Endothelial cell of umbilical vein (primary cell): ENCODE results near the gene TAS1R3. TPM values are rescaled to one million over a fixed set of nuclear protein-coding genes. Genes with fewer than 3 reads are reported as not detected.
A peak's percentile ranks its signal among the peaks of the same experiment; 100 is the strongest.

Experiments
- BruUV-seq: library from RNA; stranded (reverse); fragments of 400-500 nt; replicated peaks from 2 replicates; lab custom pipeline; 2021; lab: Mats Ljungman, UMichigan
- CTCF ChIA-PET: fragments of 300-600, 350-600 bp; sonication (Branson Sonifier 250); formaldehyde crosslinking; loops from one replicate; lab custom pipeline; 2021; ENCODE audit warnings: antibody characterized with exemption, inconsistent platforms; lab: Charles Lee
- POLR2A ChIA-PET: fragments of 300-600, 350-600 bp; sonication (Branson Sonifier 250); formaldehyde crosslinking; loops from one replicate; lab custom pipeline; 2021; ENCODE audit warnings: antibody characterized with exemption, inconsistent platforms; lab: Charles Lee
- DNase-seq: peaks from one replicate; pipeline ENCODE4 v3.0.0-alpha.2; 2011; ENCODE audit warnings: low read depth, low spot score
- FAIRE-seq: peaks from 2 replicates; lab custom pipeline; 2011; peaks lifted over from hg19 to GRCh38; lab: Jason Lieb, UNC
- H2AFZ ChIP-seq: 2 replicates; pipeline ENCODE4 v1.6.0; 2012; ENCODE audit warnings: low read depth, low read length, control low read depth, inconsistent platforms
- H3K27ac ChIP-seq: 2 replicates; pipeline ENCODE4 v1.5.1; 2011; ENCODE audit warnings: low read depth, mild to moderate bottlenecking, control low read depth, low read length, moderate library complexity; ENCODE audit not compliant: insufficient read depth
- H3K27me3 ChIP-seq, 2 experiments: 2 replicates each; pipeline versions ENCODE4 v1.6.0 to v1.6.1; 2011; ENCODE audit warnings: low read length in 2 of 2, mixed read lengths in 1 of 2; ENCODE audit not compliant: control insufficient read depth in 2 of 2, insufficient read depth in 2 of 2
- H3K36me3 ChIP-seq, 2 experiments: 2 replicates in 1 of 2; 3 replicates in 1 of 2; pipeline ENCODE4 v1.5.1; 2011; ENCODE audit warnings: low read length in 2 of 2, mild to moderate bottlenecking in 1 of 2, moderate library complexity in 1 of 2; ENCODE audit not compliant: control insufficient read depth in 2 of 2, insufficient read depth in 2 of 2; ENCODE audit errors: extremely low read depth in 1 of 2
- H3K4me1 ChIP-seq: 3 replicates; pipeline ENCODE4 v1.5.1; 2011; ENCODE audit warnings: mild to moderate bottlenecking, low read length; ENCODE audit not compliant: control insufficient read depth, insufficient read depth; ENCODE audit errors: extremely low read depth
- H3K4me2 ChIP-seq: 2 replicates; pipeline ENCODE4 v1.6.1; 2011; ENCODE audit warnings: low read length, control low read depth, mixed read lengths; ENCODE audit not compliant: insufficient read depth
- H3K4me3 ChIP-seq, 3 experiments: fragments of 200-600 bp in 1 of 3; sonication (generic), shearing (Covaris generic) in 1 of 3; replicated peaks in 1 of 3; 2 replicates each; pipeline ENCODE4 v1.5.1; 2011 to 2016; ENCODE audit warnings: control low read depth in 3 of 3, low read length in 3 of 3, mild to moderate bottlenecking in 2 of 3, inconsistent platforms in 1 of 3, low read depth in 1 of 3, moderate library complexity in 1 of 3; ENCODE audit not compliant: insufficient read depth in 1 of 3
- H3K79me2 ChIP-seq: 2 replicates; pipeline ENCODE4 v1.6.0; 2012; ENCODE audit warnings: low read length, inconsistent platforms; ENCODE audit not compliant: control insufficient read depth, insufficient read depth
- H3K9ac ChIP-seq: replicated peaks from 2 replicates; pipeline ENCODE3; 2011; ENCODE audit warnings: low read length, control low read depth; ENCODE audit not compliant: insufficient read depth; ENCODE audit errors: extremely low read depth
- H3K9me1 ChIP-seq: replicated peaks from 3 replicates; pipeline ENCODE4 v1.6.0; 2011; ENCODE audit warnings: mild to moderate bottlenecking, low read length; ENCODE audit not compliant: control insufficient read depth, insufficient read depth; ENCODE audit errors: extremely low read depth
- H3K9me3 ChIP-seq: replicated peaks from 2 replicates; pipeline ENCODE4 v1.5.1; 2012; ENCODE audit warnings: low read length, inconsistent platforms; ENCODE audit not compliant: control insufficient read depth, insufficient read depth
- H4K20me1 ChIP-seq: replicated peaks from 2 replicates; pipeline ENCODE3; 2011; ENCODE audit warnings: mild to moderate bottlenecking, low read length; ENCODE audit not compliant: control insufficient read depth, insufficient read depth; ENCODE audit errors: extremely low read depth
- MAX ChIP-seq: IDR thresholded peaks from 2 replicates; pipeline ENCODE4 v1.6.1; 2011; ENCODE audit not compliant: insufficient read depth, insufficient read length
- dilution Hi-C: fragments of 300-500 bp; cut with MboI; formaldehyde crosslinking; loops from one replicate; pipeline ENCODE4 v1.15.0; 2019; ENCODE audit warnings: low sequenced_read_pairs; ENCODE audit not compliant: extremely low pct_ligation_motif_present
- intact Hi-C: fragments of 100-400 bp; cut with micrococcal nuclease; formaldehyde crosslinking; loops from one replicate; pipeline ENCODE4 v1.10.0; 2022
- polyA plus RNA-seq, 4 experiments: library from polyadenylated mRNA; depleted of rRNA in 3 of 4; stranded (reverse) in 3 of 4; unstranded in 1 of 4; fragments of >200 nt; gene quantifications; 2 replicates each; pipeline versions ENCODE4 v1.2.1 to v1.2.3, GENCODE V29; 2011 to 2012; ENCODE audit warnings: missing spikeins in 1 of 4
- total RNA-seq: library from RNA; stranded (reverse); gene quantifications from 2 replicates; pipeline ENCODE4 v1.2.3, GENCODE V29; 2021
- TF ChIP-seq, protein P1 (sequence below), 2 donors: IDR thresholded peaks; 1 replicate in 1 of 2; 2 replicates in 1 of 2; pipeline ENCODE4 v1.5.1; 2011; ENCODE audit warnings: low read length in 2 of 2, mild to moderate bottlenecking in 2 of 2, moderate library complexity in 2 of 2, control low read depth in 1 of 2, inconsistent platforms in 1 of 2, low read depth in 1 of 2; ENCODE audit not compliant: insufficient read depth in 1 of 2; ENCODE audit errors: extremely low read depth in 1 of 2

TAS1R3 gene
- total and polyA plus RNA-seq, 2 donors (not counting 3 experiments of a cell fraction or from before 2014, with no cell fraction given) = 0.26 to 0.38 TPM

- POLR2A ChIA-PET = no interaction called here
Measured at GRCh38 chr1:1302006-1302430, 29.1 kb upstream of the TAS1R3 start.

More at GRCh38 chr1:1302006-1302430, 29.1 kb upstream of the TAS1R3 start:
- no peaks in the 10 kb centered on the region for H4K20me1 ChIP-seq
- no peaks in the 10 kb centered on the region for H3K79me2 ChIP-seq
- H3K9me1 ChIP-seq = no peaks in the 10 kb centered on the region
- no peak overlapping the region for H3K4me2 ChIP-seq
- no peak overlapping the region for H3K27ac ChIP-seq
- no peak for FAIRE-seq
- no peaks in the 10 kb centered on the region for H3K36me3 ChIP-seq
- no TSS peak for BruUV-seq
- H2AFZ ChIP-seq = no peak overlapping the region
- CTCF ChIA-PET = interaction anchor here (1.9 kb wide), 1 partner anchor 179 kb away, joined by 4 read pairs; no protein-coding TSS in a partner anchor
- intact Hi-C loops (no loop called here), dilution Hi-C loops (no loop called here)
- H3K4me1 ChIP-seq = peaks cover 6% of the 10 kb centered on the region
- TF ChIP-seq, protein P1, sequence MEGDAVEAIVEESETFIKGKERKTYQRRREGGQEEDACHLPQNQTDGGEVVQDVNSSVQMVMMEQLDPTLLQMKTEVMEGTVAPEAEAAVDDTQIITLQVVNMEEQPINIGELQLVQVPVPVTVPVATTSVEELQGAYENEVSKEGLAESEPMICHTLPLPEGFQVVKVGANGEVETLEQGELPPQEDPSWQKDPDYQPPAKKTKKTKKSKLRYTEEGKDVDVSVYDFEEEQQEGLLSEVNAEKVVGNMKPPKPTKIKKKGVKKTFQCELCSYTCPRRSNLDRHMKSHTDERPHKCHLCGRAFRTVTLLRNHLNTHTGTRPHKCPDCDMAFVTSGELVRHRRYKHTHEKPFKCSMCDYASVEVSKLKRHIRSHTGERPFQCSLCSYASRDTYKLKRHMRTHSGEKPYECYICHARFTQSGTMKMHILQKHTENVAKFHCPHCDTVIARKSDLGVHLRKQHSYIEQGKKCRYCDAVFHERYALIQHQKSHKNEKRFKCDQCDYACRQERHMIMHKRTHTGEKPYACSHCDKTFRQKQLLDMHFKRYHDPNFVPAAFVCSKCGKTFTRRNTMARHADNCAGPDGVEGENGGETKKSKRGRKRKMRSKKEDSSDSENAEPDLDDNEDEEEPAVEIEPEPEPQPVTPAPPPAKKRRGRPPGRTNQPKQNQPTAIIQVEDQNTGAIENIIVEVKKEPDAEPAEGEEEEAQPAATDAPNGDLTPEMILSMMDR (IDR thresholded peaks at IDR 0.05; ENCODE audit: extremely low read depth in 1 of 2, insufficient read depth in 1 of 2, low read depth in 1 of 2, low read length in 2 of 2) = peak; percentile 50 to 66
- TF ChIP-seq MAX = no peak
- no peak overlapping the region for H3K9ac ChIP-seq
- no peak for DNase-seq
- H3K4me3 ChIP-seq = no peak overlapping the region
- H3K9me3 ChIP-seq = no peaks in the 10 kb centered on the region
- no peaks in the 10 kb centered on the region for H3K27me3 ChIP-seq
